NCI-H2171 (cell line): ENCODE results near the gene FAM156B.
"Not testable (repeated sequence)": the region's sequence is repeated elsewhere in the genome, so short reads cannot be mapped to it uniquely, and the experiment has no call there.

Source experiments
- DNase-seq: peaks from one replicate; lab custom pipeline; 2025; lab: John Stamatoyannopoulos, UW

FAM156B gene

GRCh38 chrX:52896855-52897709 is at the start of gene FAM156B:
TSS of gene FAM156B (plus strand) at chrX:52897330. CDS start at chrX:52907226, 9,896 bp downstream.
- DNase-seq = not testable (repeated sequence)

GRCh38 chrX:52852110-52852860 is 44.8 kb upstream of the FAM156B start:
- no peak for DNase-seq

- DNase-seq = not testable (repeated sequence)
Measured at GRCh38 chrX:52856991-52857525, 40.1 kb upstream of the FAM156B start.

GRCh38 chrX:52865343-52865998 is 31.7 kb upstream of the FAM156B start:
- DNase-seq = no peak

GRCh38 chrX:52867610-52868348 is 29.4 kb upstream of the FAM156B start, which contains the start of gene XAGE3:
TSS of gene XAGE3 (minus strand) at chrX:52868083. CDS start at chrX:52867133, 950 bp downstream.
- no peak for DNase-seq

- no peak for DNase-seq
Measured at GRCh38 chrX:52870046-52870445, 27.1 kb upstream of the FAM156B start.

GRCh38 chrX:52873825-52874224 is 23.3 kb upstream of the FAM156B start:
- not testable (repeated sequence) for DNase-seq

GRCh38 chrX:52874661-52875060 is 22.5 kb upstream of the FAM156B start:
- no peak for DNase-seq

- DNase-seq = not testable (repeated sequence)
Measured at GRCh38 chrX:52875436-52875835, 21.7 kb upstream of the FAM156B start.

GRCh38 chrX:52876386-52876785 is 20.7 kb upstream of the FAM156B start:
- DNase-seq = not testable (repeated sequence)

- not testable (repeated sequence) for DNase-seq
Measured at GRCh38 chrX:52887459-52887858, 9.7 kb upstream of the FAM156B start.

- DNase-seq = not testable (repeated sequence)
Measured at GRCh38 chrX:52888090-52888489, 9.0 kb upstream of the FAM156B start.

- DNase-seq = not testable (repeated sequence)
Measured at GRCh38 chrX:52896438-52896837, 692 bp upstream of the FAM156B start.

GRCh38 chrX:52905531-52905930 is 8.4 kb downstream of the FAM156B start:
- not testable (repeated sequence) for DNase-seq

- not testable (repeated sequence) for DNase-seq
Measured at GRCh38 chrX:52906072-52906471, 8.9 kb downstream of the FAM156B start.

- not testable (repeated sequence) for DNase-seq
Measured at GRCh38 chrX:52907137-52907536, 10.0 kb downstream of the FAM156B start.

- not testable (repeated sequence) for DNase-seq
Measured at GRCh38 chrX:52907900-52908299, 10.8 kb downstream of the FAM156B start.

GRCh38 chrX:52909313-52909969 is 12.3 kb downstream of the FAM156B start:
- not testable (repeated sequence) for DNase-seq

- DNase-seq = not testable (repeated sequence)
Measured at GRCh38 chrX:52913681-52914080, 16.6 kb downstream of the FAM156B start.

GRCh38 chrX:52914704-52915103 is 17.6 kb downstream of the FAM156B start:
- not testable (repeated sequence) for DNase-seq
